B cell (primary cell): ENCODE measurements around the gene PCGF1. TPM values are rescaled to one million over a fixed set of nuclear protein-coding genes. Genes with fewer than 3 reads are reported as not detected.

ENCODE experiments used
- ATAC-seq: fragments of 200-7000 bp; cut with Tn5 transposase; one replicate; pipeline ENCODE4 v1.10.0; 2021; ENCODE audit warnings: low read depth, mild to moderate bottlenecking, moderate number of reproducible peaks, moderate library complexity
- CTCF ChIA-PET: fragments of 350-600 bp; sonication (Branson Sonifier 250); formaldehyde crosslinking; loops from one replicate; lab custom pipeline; 2021; ENCODE audit warnings: antibody characterized with exemption, inconsistent platforms; lab: Charles Lee
- POLR2A ChIA-PET: fragments of 350-600 bp; sonication (Branson Sonifier 250); formaldehyde crosslinking; loops from one replicate; lab custom pipeline; 2021; ENCODE audit warnings: antibody characterized with exemption; lab: Charles Lee
- DNase-seq: peaks from one replicate; pipeline ENCODE4 v3.0.0; 2013
- H2AFZ ChIP-seq: 2 replicates; pipeline ENCODE4 v1.6.1; 2012; ENCODE audit warnings: mild to moderate bottlenecking, low read depth, low read length; ENCODE audit not compliant: insufficient read depth, poor library complexity, severe bottlenecking
- H3K27ac ChIP-seq, 2 donors: 1 replicate in 1 of 2; 2 replicates in 1 of 2; pipeline ENCODE4 v1.5.1; 2012 to 2013; ENCODE audit warnings: low read length in 2 of 2, mild to moderate bottlenecking in 2 of 2, moderate library complexity in 1 of 2
- H3K27me3 ChIP-seq, 4 experiments: fragments of 200-600 bp in 1 of 4; sonication (generic) in 1 of 4; replicated peaks in 1 of 4; 1 replicate in 2 of 4; 2 replicates in 2 of 4; pipeline versions ENCODE4 v1.6.1 to v1.7.0; 2013 to 2016; ENCODE audit warnings: low read length in 3 of 4, mild to moderate bottlenecking in 2 of 4, mixed read lengths in 1 of 4, moderate library complexity in 1 of 4; ENCODE audit not compliant: insufficient read depth in 4 of 4, control insufficient read depth in 3 of 4; ENCODE audit errors: control extremely low read depth in 1 of 4
- H3K36me3 ChIP-seq, 2 experiments: replicated peaks in 1 of 2; 1 replicate in 1 of 2; 2 replicates in 1 of 2; pipeline versions ENCODE4 v1.6.1 to v1.7.1; 2013; ENCODE audit warnings: low read length in 1 of 2; ENCODE audit not compliant: insufficient read depth in 2 of 2, control insufficient read depth in 1 of 2; ENCODE audit errors: control extremely low read depth in 1 of 2, extremely low read depth in 1 of 2
- H3K4me1 ChIP-seq, 2 donors: fragments of 200-600 bp in 1 of 2; sonication (generic) in 1 of 2; 1 replicate in 1 of 2; 2 replicates in 1 of 2; pipeline versions ENCODE4 v1.5.1 to v1.6.1; 2013 to 2017; ENCODE audit warnings: low read length in 2 of 2; ENCODE audit not compliant: control insufficient read depth in 2 of 2, insufficient read depth in 2 of 2
- H3K4me2 ChIP-seq: replicated peaks from 2 replicates; pipeline ENCODE3; 2012; ENCODE audit warnings: mild to moderate bottlenecking, low read depth, low read length; ENCODE audit not compliant: poor library complexity, severe bottlenecking
- H3K4me3 ChIP-seq, 5 experiments: fragments of 200-600 bp in 1 of 5; sonication (generic) in 1 of 5; 1 replicate in 3 of 5; 2 replicates in 2 of 5; pipeline versions ENCODE4 v1.5.1 to v1.7.0; 2011 to 2016; ENCODE audit warnings: low read length in 4 of 5, mild to moderate bottlenecking in 4 of 5, low read depth in 2 of 5, control low read depth in 1 of 5, moderate library complexity in 1 of 5; ENCODE audit not compliant: insufficient read depth in 1 of 5; ENCODE audit errors: control extremely low read depth in 1 of 5, extremely low read depth in 1 of 5
- H3K79me2 ChIP-seq: fragments of 200-600 bp; sonication (generic); one replicate; pipeline ENCODE4 v1.6.0; 2016; ENCODE audit warnings: low read length; ENCODE audit not compliant: control insufficient read depth, insufficient read depth
- H3K9ac ChIP-seq: fragments of 200-600 bp; sonication (generic); 2 replicates; pipeline ENCODE4 v1.6.1; 2017; ENCODE audit warnings: mild to moderate bottlenecking, low read length, moderate library complexity
- H3K9me3 ChIP-seq, 3 donors: one replicate each; pipeline versions ENCODE4 v1.6.1 to v1.7.1; 2013; ENCODE audit warnings: low read length in 2 of 3; ENCODE audit not compliant: control insufficient read depth in 2 of 3, insufficient read depth in 1 of 3; ENCODE audit errors: control extremely low read depth in 1 of 3
- H4K20me1 ChIP-seq: 2 replicates; pipeline ENCODE4 v1.6.0; 2012; ENCODE audit warnings: mild to moderate bottlenecking, low read length; ENCODE audit not compliant: insufficient read depth, control insufficient read depth, poor library complexity, severe bottlenecking
- H3K27ac Mint-ChIP-seq: one replicate; pipeline ENCODE4 v1.8.0; 2021; ENCODE audit warnings: mixed read lengths
- H3K27me3 Mint-ChIP-seq: one replicate; pipeline ENCODE4 v1.8.0; 2021; ENCODE audit warnings: mixed read lengths
- H3K4me1 Mint-ChIP-seq: one replicate; pipeline ENCODE4 v1.8.0; 2021; ENCODE audit warnings: mixed read lengths
- H3K4me3 Mint-ChIP-seq: one replicate; pipeline ENCODE4 v1.8.0; 2021; ENCODE audit warnings: mixed read lengths
- H3K9me3 Mint-ChIP-seq: one replicate; pipeline ENCODE4 v1.8.0; 2022; ENCODE audit warnings: mixed read lengths; ENCODE audit not compliant: insufficient read depth
- CTCF ChIP-seq: fragments of 200-600 bp; IDR thresholded peaks from one replicate; pipeline ENCODE4 v1.8.0; 2022; ENCODE audit warnings: antibody characterized with exemption, mild to moderate bottlenecking
- EZH2 ChIP-seq: IDR thresholded peaks from 2 replicates; pipeline ENCODE4 v1.6.1; 2012; ENCODE audit warnings: borderline replicate concordance, low read depth, mild to moderate bottlenecking, moderate library complexity, low read length; ENCODE audit not compliant: insufficient read depth, poor library complexity, severe bottlenecking
- WGBS: methylation state at CpG from one replicate; pipeline ENCODE4 v1.1.5; 2013; ENCODE audit warnings: missing lambda C conversion rate; ENCODE audit not compliant: insufficient coverage; 5-methylcytosine and 5-hydroxymethylcytosine counted together
- intact Hi-C: fragments of 100-400 bp; cut with micrococcal nuclease; formaldehyde crosslinking; loops from one replicate; pipeline ENCODE4 v1.10.0; 2022
- polyA plus RNA-seq: library from polyadenylated mRNA; depleted of rRNA; stranded (reverse); fragments of >200 nt; gene quantifications from 2 replicates; pipeline ENCODE4 v1.2.3, GENCODE V29; 2012
- total RNA-seq, 2 donors: library from RNA; stranded (reverse); fragments of 120-200 nt in 1 of 2; gene quantifications; 1 replicate in 1 of 2; 2 replicates in 1 of 2; pipeline versions ENCODE4 v1.2.3 to v1.2.4, GENCODE V29; 2013 to 2022

Gene PCGF1
- total and polyA plus RNA-seq, 2 donors (not counting 1 experiment from before 2014, with no cell fraction given): 21.9 to 40.1 TPM

GRCh38 chr2:74552914-74553811, 45.7 kb upstream of the PCGF1 start:
- no peaks in the 10 kb centered on the region for H3K9me3 ChIP-seq
- H3K4me1 ChIP-seq: peaks cover 23 to 45% of the 10 kb centered on the region in 2 donors
- Mint-ChIP-seq H3K27me3 (peaks cover 4% of the 10 kb centered on the region), H3K9me3 (no peaks in the 10 kb centered on the region), H3K4me1 (peaks cover 28% of the 10 kb centered on the region), H3K4me3 (peak overlapping the region; percentile 72), H3K27ac (peak overlapping the region; percentile 83)
- WGBS: 90% methylated on average over 24 of the region's 27 CpGs
- peak overlapping the region in 1 of 2 donors; percentile 76 for H3K27ac ChIP-seq
- intact Hi-C loops: loop anchor here (10.0 kb wide), 1 partner anchor 158 kb away; no protein-coding TSS in a partner anchor
- H3K36me3 ChIP-seq: peaks cover 0 to 15% of the 10 kb centered on the region in 2 experiments
- ATAC-seq: no peak
- H4K20me1 ChIP-seq: peaks cover 15% of the 10 kb centered on the region
- no peak for TF ChIP-seq CTCF
- TF ChIP-seq EZH2: no peak
- H3K9ac ChIP-seq: peak overlapping the region; percentile 96
- CTCF ChIA-PET: interaction anchor here (1.5 kb wide), 1 partner anchor 47 kb away, joined by 4 read pairs; no protein-coding TSS in a partner anchor
- POLR2A ChIA-PET: interaction anchor here (1.0 kb wide), 1 partner anchor 22 kb away, joined by 4 read pairs; no protein-coding TSS in a partner anchor
- peak; percentile 35 for DNase-seq
- peak overlapping the region in 2 of 5 experiments; percentile 73 to 99 for H3K4me3 ChIP-seq
- peak overlapping the region; percentile 97 for H3K4me2 ChIP-seq
- H3K79me2 ChIP-seq: peaks cover 11% of the 10 kb centered on the region
- H3K27me3 ChIP-seq: peaks cover 0 to 22% (median 13%) of the 10 kb centered on the region in 4 experiments
- peak overlapping the region; percentile 97 for H2AFZ ChIP-seq
